ENCODE measurements around the gene PTGES. TPM values are rescaled to one million over a fixed set of nuclear protein-coding genes. Genes with fewer than 3 reads are reported as not detected.

The PTGES gene, protein sequence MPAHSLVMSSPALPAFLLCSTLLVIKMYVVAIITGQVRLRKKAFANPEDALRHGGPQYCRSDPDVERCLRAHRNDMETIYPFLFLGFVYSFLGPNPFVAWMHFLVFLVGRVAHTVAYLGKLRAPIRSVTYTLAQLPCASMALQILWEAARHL
- 1 to 10 TPM; 5.0 to 9.3 TPM for total RNA-seq

DNA sequence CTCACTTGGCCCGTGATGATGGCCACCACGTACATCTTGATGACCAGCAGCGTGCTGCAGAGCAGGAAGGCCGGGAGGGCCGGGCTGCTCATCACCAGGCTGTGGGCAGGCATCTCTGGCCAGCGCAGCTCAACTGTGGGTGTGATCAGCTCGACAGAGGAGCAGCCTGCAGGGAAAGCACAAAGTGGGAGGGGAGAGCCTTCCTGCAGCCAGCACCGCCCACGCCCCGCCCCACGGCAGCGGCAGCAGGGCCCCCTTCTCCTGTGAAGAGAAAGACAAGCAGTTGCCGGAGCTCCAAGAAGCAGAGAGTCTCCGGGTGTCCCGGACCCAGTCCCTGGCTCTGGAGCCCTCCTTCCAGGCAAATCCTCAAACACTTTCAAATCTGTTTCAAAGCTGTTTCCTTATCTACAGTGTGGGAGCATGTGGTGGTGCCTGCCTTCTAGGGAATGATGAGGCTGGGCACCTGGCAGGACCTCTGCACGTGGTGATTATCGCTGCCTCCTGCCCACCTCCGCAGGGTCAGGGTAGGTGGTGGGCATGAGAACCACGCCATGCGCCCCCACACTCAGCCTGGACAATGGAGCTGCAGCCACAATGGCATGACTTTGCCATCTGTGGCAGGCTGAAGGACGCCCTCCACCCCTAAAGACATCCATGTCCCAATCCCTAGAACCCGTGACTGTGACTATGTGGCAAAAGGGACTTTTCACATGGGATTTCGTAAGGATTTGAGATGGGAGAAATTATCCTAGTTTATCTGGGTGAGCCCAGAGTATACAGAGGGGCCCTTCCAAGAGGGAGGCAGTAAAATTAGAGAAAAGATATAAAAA lies at the start of gene PTGES:
PTGES (minus strand) TSS at position 143 of the 830 bp plus-strand sequence; CDS start at position 113, 30 bp downstream.

Other genes starting within 250 kb of the PTGES start
- gene C9orf50, start 131.9 kb downstream of the PTGES start, total RNA-seq = not detected
- 10 to 100 TPM; 27.5 to 46.6 TPM for gene NTMT1, start 126.9 kb downstream of the PTGES start, total RNA-seq
- gene ASB6, start 110.9 kb downstream of the PTGES start, total RNA-seq = 10 to 100 TPM; 17.9 to 19.6 TPM
- gene PRRX2, start 87.4 kb downstream of the PTGES start, total RNA-seq = not detected
- gene TOR1B, start 50.1 kb upstream of the PTGES start, total RNA-seq = 10 to 100 TPM; 16.0 to 17.9 TPM
- 10 to 100 TPM; 35.4 to 52.3 TPM for gene TOR1A, start 71.1 kb upstream of the PTGES start, total RNA-seq
- gene C9orf78, start 82.2 kb upstream of the PTGES start, total RNA-seq = 10 to 100 TPM; 32.0 to 37.6 TPM
- 10 to 100 TPM; 13.4 to 16.0 TPM for gene USP20, start 82.4 kb upstream of the PTGES start, total RNA-seq